PFSK-1 (cell line): ENCODE data around the gene UCK1.

ENCODE experiments used
- FOXP2 ChIP-seq: optimal IDR thresholded peaks from 2 replicates; pipeline ENCODE3; 2011; ENCODE audit warnings: borderline replicate concordance, control low read depth, inconsistent platforms; ENCODE audit not compliant: insufficient read depth; ENCODE audit errors: extremely low read length, extremely low read depth
- POLR2AphosphoS5 ChIP-seq: IDR thresholded peaks from 2 replicates; pipeline ENCODE4 v1.6.1; 2012; ENCODE audit warnings: low read depth, mild to moderate bottlenecking, control low read depth, low read length, moderate library complexity
- REST ChIP-seq, 2 experiments: IDR thresholded peaks; 2 replicates each; pipeline versions ENCODE4 v1.6.1 to v1.8.0; 2011 to 2012; ENCODE audit warnings: low read depth in 2 of 2, low read length in 2 of 2, control low read depth in 1 of 2, inconsistent platforms in 1 of 2, mild to moderate bottlenecking in 1 of 2, moderate library complexity in 1 of 2; ENCODE audit not compliant: insufficient read depth in 1 of 2
- SIN3A ChIP-seq: IDR thresholded peaks from 2 replicates; pipeline ENCODE4 v1.6.1; 2012; ENCODE audit warnings: mild to moderate bottlenecking, low read length, moderate library complexity, borderline replicate concordance; ENCODE audit not compliant: insufficient read depth
- TAF1 ChIP-seq: IDR thresholded peaks from 2 replicates; pipeline ENCODE4 v1.6.1; 2012; ENCODE audit warnings: low read length, control low read depth, borderline replicate concordance; ENCODE audit not compliant: insufficient read depth

Gene UCK1

GRCh38 chr9:131557855-131558548, 26.9 kb upstream of the UCK1 start:
- TF ChIP-seq SIN3A (no peak), FOXP2 (no peak), TAF1 (no peak), REST (IDR thresholded peaks at IDR 0.05; ENCODE audit: insufficient read depth in 1 of 2, low read depth in 2 of 2, low read length in 2 of 2) (no peak), POLR2AphosphoS5 (no peak)

GRCh38 chr9:131555841-131556673, 25.0 kb upstream of the UCK1 start:
- no peak for TF ChIP-seq TAF1
- TF ChIP-seq SIN3A, result no peak
- TF ChIP-seq POLR2AphosphoS5, result no peak
- TF ChIP-seq REST (IDR thresholded peaks at IDR 0.05; ENCODE audit: insufficient read depth in 1 of 2, low read depth in 2 of 2, low read length in 2 of 2), result no peak
- TF ChIP-seq FOXP2, result no peak

- TF ChIP-seq REST (IDR thresholded peaks at IDR 0.05; ENCODE audit: insufficient read depth in 1 of 2, low read depth in 2 of 2, low read length in 2 of 2) (no peak), FOXP2 (no peak), POLR2AphosphoS5 (no peak), SIN3A (no peak), TAF1 (no peak)
Measured at GRCh38 chr9:131554843-131555351, 23.8 kb upstream of the UCK1 start.

GRCh38 chr9:131554087-131554842, 23.2 kb upstream of the UCK1 start:
- TF ChIP-seq FOXP2 (no peak), REST (IDR thresholded peaks at IDR 0.05; ENCODE audit: insufficient read depth in 1 of 2, low read depth in 2 of 2, low read length in 2 of 2) (no peak), SIN3A (no peak), TAF1 (no peak), POLR2AphosphoS5 (no peak)
